KBM-7 (cell line): ENCODE measurements around the gene NME8.
"Not testable (repeated sequence)": the region's sequence is repeated elsewhere in the genome, so short reads cannot be mapped to it uniquely, and the experiment has no call there.

Experiments
- DNase-seq: peaks from one replicate; pipeline ENCODE4 v3.0.0-alpha.2; 2015
- in situ Hi-C: fragments of 300-500 bp; cut with MboI; formaldehyde crosslinking; loops from 2 replicates; pipeline ENCODE4 v1.14.3; 2020; ENCODE audit warnings: low sequenced_read_pairs, low pct_unique_long_range_greater_than_20kb, mixed read lengths

Gene NME8

GRCh38 chr7:37848297-37848696 is at the start of gene NME8:
Gene NME8 (plus strand): TSS chr7:37848597. CDS start chr7:37850267, 1,670 bp downstream.
- in situ Hi-C loops = loop anchor here (25.0 kb wide), 1 partner anchor 636 kb away; no protein-coding TSS in a partner anchor
- DNase-seq = no peak

- in situ Hi-C loops = no loop called here
- DNase-seq = no peak
Observed at GRCh38 chr7:37806152-37806551, 42.2 kb upstream of the NME8 start.

- in situ Hi-C loops, DNase-seq: not testable (repeated sequence)
Observed at GRCh38 chr7:37812161-37812580, 36.2 kb upstream of the NME8 start.

DNA sequence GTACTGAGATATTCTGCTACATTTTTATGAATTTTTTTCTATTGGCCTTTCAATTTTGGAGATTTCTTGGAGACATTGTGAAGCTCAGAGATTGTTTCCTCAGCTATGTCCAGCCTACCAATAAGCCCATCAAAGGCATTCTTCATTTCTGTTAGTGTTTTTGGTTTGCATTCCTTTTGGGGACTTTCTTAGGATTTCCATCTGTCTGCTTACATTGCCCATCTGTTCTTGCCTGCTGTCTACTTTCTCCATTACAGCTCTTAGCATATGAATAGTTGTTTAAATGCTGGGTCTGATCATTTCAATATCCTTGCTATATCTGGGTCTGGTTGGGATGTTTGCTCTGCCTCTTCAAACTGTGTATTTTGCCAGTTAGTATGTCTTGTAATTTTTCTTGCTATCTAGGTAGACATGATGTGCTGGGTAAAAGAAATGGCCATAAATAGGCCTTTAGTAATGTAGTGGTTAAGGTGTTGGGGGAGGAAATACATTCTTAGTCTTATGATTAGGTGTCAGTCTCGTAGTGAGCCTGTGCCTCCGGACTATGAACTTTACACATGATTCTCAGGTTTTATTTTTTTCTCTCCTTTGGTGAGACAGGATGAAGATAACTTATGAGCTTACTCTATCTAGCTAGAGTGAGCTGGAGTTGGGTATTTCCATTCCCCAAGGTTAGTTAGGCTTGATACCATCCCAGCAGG is 32.6 kb upstream of the NME8 start:
- in situ Hi-C loops = no loop called here
- DNase-seq = no peak

GRCh38 chr7:37816922-37817590 is 31.3 kb upstream of the NME8 start:
- in situ Hi-C loops = no loop called here
- no peak for DNase-seq

GRCh38 chr7:37817591-37817960 is 30.8 kb upstream of the NME8 start:
- in situ Hi-C loops = no loop called here
- DNase-seq = no peak

DNA sequence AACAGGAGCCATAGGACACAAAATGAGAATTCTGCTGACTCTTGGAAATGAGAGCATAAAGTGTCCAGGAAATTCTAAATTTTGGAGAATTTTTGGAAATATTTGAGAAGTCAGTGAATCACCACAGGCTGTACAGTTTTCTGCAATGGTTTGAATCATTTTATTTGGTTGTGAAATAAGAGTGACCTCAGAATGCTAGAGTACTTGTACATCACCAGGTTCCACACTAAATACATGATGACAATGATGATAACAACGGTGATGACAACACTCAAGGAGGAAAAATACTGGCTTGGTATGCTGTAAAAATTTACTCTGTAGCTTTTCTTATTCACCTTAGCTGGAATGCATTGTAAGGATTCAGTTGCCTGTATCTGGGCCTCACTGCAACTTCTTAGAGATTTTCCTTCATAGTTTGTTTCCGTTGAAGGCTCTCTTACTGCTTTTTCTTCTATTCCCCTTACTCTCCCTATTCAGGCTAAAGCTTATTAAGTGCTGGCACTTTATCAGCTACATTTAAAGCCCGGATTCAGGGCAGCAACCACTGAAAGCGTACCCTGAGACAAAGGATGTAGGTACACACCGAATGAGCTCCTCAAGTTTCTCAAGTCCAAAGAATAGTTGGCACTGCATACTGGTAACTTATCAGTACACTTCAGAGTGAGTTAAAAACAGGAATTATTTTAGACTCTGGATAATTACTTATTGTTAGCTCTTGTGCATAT is 30.2 kb upstream of the NME8 start:
- DNase-seq = no peak
- in situ Hi-C loops = no loop called here

GRCh38 chr7:37820708-37821468 is 27.5 kb upstream of the NME8 start:
- in situ Hi-C loops = no loop called here
- no peak for DNase-seq

DNA sequence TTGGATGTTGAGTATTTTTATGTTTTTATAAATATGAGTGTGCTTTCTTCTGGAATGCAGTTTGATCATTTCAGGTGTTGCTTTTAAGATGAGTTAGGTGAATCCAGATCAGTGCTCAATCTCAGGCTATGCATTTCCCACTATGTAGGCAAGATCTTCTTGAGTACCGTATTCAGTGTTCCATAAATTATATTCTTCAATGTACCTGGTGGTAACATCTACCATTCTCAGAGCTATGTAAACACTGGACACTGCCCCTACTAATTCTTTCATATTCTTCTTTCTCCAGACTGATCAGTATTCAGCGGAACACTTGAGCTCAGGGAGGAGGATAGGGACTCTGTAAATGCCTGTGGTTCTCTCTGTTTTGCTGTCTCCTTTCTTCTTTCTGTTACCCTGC is 25.5 kb upstream of the NME8 start:
- in situ Hi-C loops = no loop called here
- DNase-seq = no peak

DNA sequence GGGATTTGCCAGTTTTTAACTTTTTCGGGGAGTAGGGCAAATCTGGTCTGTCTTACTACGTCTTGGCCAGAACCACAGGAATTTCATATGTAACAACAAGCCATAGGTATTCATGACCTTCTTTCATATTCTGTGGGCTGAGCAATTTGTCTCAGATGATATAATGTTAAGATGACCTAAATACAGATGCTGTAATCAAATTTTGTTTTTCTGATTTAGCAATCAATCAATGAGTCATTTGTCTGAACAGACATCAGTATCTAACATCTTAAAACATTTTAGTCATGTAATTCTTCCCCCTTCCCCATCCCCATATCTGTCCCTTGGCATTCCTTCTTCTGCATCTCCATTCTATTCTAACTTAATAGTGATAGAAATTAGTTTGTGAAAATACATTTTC is 24.8 kb upstream of the NME8 start:
- DNase-seq = no peak
- in situ Hi-C loops = no loop called here

DNA sequence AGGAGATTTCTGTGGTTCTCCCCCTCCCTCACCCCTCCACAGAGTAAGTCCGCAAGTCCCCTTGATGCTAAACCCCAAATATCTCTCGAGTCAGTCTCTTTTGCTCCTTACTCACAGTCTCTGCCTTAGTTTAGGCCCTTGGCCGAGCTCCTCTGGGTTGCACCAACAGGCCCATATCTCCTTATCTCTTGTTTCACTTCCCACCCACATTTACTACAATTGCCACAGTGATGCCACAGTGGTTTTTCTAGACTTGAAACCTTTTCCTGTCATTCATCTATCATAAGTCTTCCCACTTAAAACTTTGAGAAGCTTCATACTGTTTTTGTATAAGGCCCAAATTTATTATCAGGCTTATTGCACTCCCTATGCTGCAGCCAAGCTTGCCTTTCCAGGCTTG is 23.4 kb upstream of the NME8 start:
- in situ Hi-C loops = loop anchor here (25.0 kb wide), 1 partner anchor 613 kb away; no protein-coding TSS in a partner anchor

GRCh38 chr7:37826825-37827224 is 21.6 kb upstream of the NME8 start:
- no peak for DNase-seq
- in situ Hi-C loops = loop anchor here (25.0 kb wide), 1 partner anchor 615 kb away; no protein-coding TSS in a partner anchor

More for the DNA sequence above, 23.4 kb upstream of the NME8 start:
- no peak for DNase-seq

- in situ Hi-C loops = loop anchor here (25.0 kb wide), 1 partner anchor 619 kb away; no protein-coding TSS in a partner anchor
- DNase-seq = no peak
Observed at GRCh38 chr7:37831244-37831643, 17.2 kb upstream of the NME8 start.

- DNase-seq = peak; percentile 70
- in situ Hi-C loops = loop anchor here (25.0 kb wide), 1 partner anchor 620 kb away; no protein-coding TSS in a partner anchor
Observed at GRCh38 chr7:37832194-37832593, 16.2 kb upstream of the NME8 start.

- DNase-seq = peak; percentile 30
- in situ Hi-C loops = loop anchor here (25.0 kb wide), 1 partner anchor 621 kb away; no protein-coding TSS in a partner anchor
Observed at GRCh38 chr7:37833107-37833817, 15.1 kb upstream of the NME8 start.

DNA sequence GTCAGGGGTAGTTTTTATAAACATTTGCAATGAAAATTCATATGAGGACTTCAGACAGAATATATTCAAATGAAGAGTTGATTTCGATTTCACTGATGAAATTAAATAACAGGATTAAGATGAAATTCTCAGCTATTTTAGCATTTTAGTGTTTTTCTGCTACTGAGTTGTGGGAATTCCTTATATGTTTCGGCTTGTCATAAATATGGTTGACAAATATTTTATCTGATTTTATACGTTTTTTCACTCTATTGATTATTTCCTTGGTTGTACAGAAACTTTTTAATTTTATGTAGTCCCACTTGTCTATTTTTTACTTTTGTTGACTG is 14.6 kb upstream of the NME8 start:
- in situ Hi-C loops = loop anchor here (25.0 kb wide), 1 partner anchor 621 kb away; no protein-coding TSS in a partner anchor
- DNase-seq = no peak

GRCh38 chr7:37853468-37853867 is 5.1 kb downstream of the NME8 start:
- in situ Hi-C loops = no loop called here

DNA sequence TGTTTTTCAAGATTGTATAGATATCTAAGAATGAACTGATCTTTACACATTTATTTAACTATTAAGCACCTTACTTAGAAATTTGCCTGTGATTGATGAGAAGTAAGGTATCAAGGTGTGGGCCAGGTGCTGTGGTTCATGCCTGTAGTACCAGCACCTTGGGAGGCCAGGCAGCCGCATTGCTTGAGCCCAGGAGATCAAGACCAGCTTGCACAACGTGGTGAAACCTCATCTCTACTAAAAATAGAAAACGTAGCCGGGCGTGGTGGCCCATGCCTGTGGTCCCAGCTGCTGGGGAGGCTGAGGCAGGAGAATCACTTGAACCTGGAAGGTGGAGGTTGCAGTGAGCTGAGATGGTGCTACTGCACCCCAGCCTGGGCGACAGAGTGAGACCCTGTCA is 33.7 kb downstream of the NME8 start:
- in situ Hi-C loops = no loop called here
- DNase-seq = no peak

More at GRCh38 chr7:37853468-37853867, 5.1 kb downstream of the NME8 start:
- DNase-seq = peak; percentile 34

DNA sequence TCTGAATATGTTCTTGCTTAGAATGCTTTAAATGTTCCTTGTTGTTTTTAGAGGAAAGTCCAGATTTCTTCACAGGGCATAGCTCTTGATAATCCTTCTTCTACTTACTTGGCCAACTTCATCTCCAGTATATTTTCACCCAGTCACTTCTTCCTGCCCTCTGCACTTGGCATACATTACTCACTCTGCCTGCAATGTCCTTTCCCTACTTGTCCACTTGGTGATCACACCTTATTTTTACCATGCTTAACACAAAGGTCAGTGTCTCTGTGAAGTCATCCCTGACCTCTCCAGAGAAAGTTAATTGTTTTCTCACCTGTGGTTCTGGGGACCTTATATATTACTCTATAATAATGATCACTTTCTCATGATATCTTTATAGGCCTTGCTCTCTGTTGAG is 45.0 kb downstream of the NME8 start:
- DNase-seq = no peak
- in situ Hi-C loops = no loop called here
